Left hindlimb (tissue), 1 donor: ENCODE measurements around the gene ELMO2.
A peak's percentile ranks its signal among the peaks of the same experiment; 100 is the strongest.

ENCODE experiments used
- DNase-seq: peaks from one replicate; pipeline ENCODE4 v3.0.0-alpha.2; 2018

The ELMO2 gene

DNA sequence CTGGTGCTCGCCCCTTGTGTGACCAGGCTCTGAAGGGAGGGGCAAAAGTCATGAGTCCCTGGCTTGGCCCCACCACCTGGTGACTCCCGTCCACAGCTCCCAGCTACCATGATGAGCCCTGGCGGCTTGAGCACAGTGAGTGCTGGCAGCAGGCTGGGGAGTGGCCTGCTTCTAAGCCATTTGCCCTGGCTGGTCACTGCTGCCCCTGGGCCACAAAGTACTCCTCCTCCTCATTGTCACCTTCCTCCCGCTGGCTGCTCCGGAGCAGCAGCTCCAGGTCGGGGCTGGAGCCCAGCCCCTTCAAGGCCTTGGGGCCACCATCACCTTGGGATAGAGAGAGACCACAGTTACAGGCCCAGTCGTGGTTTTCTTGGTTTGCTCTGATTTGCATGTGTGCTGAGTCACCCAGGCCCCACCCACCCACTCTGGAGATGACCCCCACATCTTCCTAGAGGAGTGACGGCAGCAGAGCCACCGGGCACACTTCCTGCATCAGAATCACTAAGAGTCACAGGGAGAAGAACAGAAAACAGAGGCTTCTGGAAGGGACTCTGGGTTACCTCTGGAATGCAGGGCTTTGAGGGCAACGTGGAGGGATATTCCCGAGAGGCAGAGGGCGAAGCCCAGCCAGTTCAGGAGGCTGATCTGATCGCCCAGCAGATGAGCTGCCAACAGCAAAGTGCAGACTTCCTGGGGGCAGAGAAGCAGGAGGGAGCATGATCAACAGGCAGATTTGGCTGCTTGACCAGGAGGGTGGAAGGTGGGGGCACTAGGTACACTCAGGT lies 56.0 kb downstream of the ELMO2 start:
- DNase-seq: peak; percentile 59

DNA sequence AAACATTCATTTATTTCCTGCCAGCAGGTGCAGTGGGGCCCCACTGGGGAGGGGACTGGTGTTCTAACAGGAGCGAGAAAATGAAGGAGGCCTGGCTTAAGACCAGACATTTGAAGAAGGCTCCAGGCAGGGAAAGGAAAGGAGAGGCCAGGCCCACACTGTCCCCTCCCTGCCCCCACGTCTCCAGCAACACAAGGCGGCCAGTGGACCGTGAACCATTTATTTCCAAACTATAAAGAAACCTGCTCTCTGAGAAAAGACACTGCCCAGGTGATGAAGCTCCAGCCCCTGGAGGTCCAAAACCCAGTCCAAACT lies 56.7 kb downstream of the ELMO2 start:
- no peak for DNase-seq

DNA sequence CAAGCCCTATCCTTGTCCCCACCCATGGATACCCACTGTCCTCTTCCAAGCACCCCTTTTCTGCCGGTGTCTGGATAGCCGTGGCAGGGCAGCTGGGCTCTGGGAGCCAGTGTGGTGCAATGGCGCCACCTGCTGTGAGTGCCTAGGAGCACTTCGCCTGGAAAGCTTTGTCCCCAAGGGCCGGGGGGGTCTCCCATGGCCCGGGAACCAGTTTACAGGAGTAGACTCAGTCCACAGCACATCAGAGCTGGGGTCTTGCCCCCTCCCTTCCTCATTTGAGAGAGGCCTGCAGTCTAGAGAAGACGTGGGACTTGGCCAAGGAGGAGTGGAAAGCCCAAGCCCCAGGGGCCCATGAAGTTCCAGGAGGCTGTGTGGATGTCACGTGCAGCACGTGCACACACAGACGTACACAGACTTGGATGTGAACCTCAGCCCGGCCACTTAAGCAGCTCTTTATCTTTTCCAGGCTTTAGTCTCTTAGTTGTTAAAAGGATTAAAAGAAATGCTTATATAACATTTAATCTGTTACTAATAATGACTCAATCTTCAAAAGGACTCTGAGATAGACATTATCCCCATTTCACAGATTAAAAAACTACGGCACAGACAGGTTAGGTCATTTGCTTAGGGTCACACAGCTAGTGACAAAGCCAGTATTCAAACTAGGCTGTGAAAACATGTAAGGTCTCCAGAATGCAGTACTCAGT lies 57.2 kb downstream of the ELMO2 start:
- peak; percentile 75 for DNase-seq

DNA sequence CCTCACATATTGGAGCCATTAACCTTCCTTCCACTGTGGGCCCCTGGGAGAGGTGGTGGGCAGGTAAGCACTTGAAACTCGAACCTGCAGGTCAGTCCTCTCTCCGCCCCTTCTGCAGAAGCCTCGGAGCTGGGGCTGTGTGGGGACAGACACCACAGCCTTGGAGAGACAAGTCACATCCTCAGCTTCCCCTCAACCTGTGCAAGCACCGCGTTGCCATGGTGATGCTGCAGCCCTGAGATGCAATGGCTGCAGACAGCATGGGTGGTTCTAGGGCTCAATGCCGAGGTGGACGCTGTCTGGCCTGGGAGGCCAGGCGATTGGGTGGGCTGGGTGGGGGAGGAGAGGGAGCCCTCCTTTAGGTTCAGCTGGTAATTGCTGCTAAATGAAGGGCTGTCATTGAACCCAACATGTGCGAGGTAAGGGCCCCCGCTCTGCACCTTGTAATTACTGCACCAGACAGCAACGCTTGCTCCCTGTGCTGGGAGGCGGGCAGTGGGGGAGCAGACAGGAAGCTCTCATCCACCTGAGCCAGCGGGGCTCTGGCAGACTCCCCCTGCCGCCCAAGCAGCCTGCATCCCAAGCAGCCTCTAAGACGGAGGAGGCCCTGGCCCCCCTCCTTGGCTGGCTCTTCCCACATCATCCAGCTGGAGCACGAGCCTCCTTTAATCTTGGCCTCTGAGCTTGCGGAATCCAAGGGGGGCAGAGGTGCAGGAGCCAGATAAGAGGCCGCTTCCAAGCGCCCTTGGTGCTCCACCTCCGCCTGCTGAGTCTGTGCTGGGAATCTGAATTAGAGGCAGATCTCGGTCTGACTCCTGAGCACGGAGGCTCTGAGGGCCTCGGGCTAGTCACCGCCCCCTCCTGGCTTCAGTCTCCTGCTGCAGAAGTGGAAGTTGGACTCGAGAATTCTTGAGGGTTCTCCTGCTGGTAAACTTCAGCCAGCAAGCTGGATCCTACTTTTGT lies 58.3 kb downstream of the ELMO2 start:
- peak; percentile 60 for DNase-seq

DNA sequence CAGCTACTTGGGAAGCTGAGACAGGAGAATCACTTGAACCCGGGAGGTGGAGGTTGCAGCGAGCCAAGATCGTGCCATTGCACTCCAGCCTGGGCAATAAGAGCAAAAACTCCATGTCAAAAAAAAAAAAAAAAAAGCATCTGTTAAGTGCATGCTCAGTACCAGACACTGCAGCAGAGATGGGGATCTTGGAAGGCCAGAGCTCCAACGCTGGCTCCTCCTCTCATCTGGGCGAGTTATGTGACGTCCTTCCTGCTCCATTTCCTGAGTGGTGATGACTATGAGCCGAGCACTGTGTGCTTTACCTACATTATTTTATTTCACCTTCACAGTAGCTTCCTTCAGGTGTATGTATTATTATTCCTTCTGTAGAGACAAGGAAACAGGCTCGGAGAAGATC lies 59.6 kb downstream of the ELMO2 start:
- no peak for DNase-seq

DNA sequence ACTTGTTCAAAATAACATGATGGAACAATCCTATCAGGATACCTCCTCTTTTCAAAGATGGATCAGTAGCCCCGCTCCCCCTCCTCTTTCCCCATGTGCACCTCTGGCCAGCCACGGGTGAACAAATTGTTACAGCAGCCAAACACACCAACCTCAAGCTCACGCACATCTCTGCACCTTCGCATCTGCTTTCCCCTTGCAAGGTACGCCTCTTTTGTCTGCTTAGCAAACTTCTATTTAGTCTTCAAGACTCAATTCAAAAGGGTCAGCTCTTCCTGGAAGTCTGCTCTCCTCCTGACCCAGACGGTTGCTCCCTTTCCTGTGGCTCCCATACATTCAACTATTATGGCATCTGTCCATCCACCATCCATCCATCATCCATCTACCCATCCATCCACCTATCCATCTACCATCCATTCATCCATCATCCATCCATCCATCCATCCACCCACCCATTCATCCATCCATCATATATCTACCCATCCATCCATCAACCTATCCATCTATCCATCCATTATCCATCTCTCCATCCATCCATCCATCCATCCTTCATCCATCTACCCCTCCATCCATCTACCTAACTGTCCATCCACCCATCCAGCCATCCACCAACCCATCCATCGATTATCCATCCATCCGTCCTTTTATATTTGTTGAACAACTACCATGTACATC lies 61.8 kb downstream of the ELMO2 start:
- DNase-seq: no peak

DNA sequence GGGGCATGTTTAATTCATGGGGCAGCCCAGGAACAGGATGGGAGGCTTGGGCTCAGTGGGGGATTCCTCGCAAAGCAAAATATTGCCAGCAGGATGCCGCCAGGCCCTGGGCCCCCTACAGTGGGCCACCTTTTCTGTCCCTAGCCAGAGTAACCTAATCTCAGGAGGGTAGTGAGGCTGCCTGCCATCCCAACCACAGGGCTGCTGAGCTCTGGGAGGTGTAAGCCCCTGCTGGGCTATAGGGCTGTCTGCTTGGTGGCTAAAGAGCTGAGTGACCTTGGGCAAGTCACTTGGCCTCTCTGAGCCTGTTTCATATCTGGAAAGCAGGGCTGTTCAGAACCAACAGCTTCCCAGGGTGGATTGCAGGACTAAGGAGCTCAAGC lies 62.4 kb downstream of the ELMO2 start:
- DNase-seq: no peak

DNA sequence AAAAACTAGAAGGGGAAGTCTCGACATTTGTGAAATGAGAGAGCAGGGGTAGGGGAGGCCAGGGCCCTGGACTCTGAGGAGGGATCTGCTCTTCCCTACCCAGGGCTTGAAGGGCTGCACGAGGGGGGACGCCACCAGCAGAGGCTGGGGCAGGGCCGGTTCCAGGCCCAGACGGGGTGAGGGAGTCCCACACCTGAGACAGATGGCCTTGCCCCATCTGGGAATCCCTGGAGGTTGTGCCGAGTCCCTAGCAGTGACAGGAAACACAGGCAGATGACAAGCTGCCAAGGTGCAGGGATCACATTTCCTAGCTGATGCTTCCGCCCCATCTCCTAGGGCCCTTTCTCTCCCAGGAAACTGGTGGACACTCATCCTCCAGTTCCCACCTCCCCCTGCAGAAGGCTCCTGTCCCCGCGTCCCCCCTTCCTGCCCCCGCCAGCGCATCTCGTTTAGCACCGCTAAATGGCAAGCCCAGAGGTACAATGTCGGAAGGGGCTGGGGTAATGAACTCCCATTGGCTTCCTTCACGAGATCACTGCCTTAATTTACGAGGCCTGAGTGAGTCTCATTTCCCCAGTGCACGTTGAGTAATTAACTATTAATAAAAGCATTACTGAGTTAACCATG lies 63.0 kb downstream of the ELMO2 start:
- no peak for DNase-seq

DNA sequence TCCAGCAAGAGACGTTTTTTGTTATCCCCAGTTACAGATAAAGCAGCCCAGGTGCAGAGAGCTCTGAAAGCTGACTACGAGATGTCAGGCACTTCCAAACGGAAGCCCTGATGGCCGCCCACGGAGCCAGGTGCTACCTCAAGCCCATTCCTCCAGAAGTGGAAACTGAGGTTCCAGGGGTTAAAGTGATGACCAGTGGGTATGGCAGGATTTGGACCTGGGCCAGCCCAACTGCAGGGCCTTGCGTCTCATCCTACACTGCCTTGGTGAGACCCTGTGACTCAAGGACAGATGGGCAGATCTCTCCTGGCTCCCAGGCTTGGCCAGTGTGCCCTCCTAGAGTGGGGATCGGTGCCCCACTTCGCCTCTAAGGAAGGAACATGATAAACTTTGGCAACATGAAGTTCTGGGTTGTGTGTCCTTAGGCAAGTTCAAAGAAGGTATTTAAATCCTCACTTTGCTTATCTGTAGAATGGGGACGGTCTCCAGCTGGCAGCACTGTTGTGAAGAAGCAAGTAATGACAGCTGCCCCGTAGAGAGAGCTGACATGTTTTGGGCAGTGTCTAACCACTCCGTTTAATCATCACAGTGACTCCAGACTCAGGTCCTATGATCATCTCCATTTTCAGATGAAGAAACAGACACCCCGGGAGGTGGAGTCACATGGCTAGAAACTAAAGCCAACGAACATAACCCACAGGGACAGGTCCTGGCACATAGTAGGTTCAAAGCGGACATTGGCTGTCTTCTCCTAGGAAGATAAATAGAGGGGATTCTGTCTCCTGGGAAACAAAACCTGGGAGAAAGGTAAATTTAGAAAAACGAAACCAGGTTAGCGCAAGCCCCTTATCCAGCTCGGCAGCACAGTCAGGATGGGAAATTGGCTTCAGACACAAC lies 63.7 kb downstream of the ELMO2 start:
- DNase-seq: no peak

DNA sequence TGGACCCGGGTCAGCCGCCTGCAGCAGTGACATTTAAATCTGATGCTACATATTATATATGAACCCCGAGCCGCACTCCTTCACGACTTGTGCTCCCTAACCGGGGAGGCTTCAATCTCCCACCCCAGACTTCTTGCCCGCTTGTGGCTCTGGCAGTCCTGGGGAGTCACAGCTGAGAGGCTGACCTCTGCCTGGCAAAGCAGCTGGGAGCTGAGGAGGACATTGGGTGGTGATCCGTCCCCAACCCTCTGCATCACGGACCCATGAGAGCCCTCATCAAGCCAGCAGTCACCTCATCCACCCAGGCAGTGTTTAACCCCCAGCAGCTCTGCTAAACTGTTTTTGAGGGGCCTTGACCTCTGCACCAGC lies 64.4 kb downstream of the ELMO2 start:
- no peak for DNase-seq

DNA sequence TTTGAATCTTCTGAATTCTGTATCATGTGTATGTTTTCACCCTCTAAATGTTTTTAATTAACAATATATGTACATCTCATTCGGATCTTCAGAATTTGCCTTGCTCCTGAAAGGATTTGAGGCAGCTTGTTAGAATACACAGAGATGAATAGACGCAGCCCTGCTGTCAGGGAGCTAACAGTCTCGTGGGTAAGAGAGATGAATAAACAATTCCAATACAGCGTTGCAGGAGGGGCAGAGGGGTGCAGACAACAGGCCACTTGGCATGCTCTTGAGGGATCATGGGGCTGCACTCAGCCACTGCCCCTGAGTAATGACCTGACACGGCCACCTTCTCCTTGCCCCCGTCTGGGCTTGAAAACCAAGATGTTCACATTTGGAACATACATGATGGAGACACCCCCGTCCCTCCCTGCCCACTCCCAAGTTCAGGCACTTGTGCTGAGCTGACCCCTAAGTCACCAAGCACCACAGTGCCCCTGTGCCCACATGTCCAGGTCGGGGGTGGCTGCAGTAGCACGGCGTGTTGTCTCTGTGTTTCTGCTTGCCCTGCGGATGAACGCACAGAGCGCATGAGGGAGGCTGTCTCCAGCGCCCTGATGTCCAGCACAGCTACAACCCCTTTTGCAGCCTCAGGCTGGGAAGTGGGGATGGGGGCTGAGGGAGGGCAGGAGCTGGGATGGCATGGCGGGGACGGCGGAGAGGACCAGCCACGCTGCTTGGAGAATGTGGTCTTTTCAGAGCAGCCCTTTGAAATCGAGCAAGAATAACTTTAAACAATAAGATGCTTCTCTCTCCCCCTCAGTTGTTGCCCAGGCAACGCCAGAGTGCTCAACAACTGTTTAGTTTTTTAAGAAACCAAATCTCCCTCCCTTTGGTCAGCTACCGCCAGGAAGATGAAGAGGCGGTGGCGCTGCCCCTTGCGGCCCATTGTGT lies 65.1 kb downstream of the ELMO2 start:
- DNase-seq: no peak

DNA sequence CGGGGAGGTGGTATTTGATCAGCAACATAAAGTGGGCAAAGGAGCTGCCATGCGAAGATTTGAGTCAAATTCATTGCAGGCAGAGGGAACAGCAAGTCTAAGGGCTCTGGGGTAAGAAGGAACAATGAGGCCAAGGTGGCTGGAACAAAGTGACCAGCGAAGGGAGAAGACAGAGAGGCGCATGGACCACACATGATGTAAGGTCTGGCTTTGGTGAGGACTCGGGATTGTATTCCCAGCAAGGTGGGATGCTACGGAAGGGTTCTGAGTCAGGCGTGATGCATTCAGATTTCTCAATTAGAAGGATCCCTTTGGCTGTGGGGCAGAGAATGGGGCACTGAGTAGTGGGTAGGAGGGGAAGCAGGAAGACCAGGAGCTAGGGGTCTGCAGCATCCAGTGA lies 67.4 kb downstream of the ELMO2 start:
- DNase-seq: no peak

DNA sequence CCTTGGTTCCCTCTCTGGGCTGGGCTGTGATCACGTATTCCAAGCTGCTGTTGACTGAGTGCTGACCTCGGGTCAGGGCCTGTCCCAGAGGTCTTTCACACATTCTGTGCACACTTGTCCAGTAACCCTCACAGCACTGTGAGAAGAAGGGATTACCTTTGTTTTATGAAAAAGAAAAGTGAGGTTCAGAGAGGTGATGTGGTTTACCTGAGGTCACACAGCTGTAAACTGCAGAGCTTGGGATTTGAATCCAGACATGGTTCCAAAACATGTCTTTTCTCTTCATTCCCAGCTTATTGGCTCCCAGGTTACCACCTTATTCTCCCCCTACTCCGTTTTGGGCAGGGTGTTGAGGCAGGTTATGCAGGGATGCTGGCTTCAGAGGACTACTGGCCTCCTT lies 69.7 kb downstream of the ELMO2 start:
- no peak for DNase-seq

DNA sequence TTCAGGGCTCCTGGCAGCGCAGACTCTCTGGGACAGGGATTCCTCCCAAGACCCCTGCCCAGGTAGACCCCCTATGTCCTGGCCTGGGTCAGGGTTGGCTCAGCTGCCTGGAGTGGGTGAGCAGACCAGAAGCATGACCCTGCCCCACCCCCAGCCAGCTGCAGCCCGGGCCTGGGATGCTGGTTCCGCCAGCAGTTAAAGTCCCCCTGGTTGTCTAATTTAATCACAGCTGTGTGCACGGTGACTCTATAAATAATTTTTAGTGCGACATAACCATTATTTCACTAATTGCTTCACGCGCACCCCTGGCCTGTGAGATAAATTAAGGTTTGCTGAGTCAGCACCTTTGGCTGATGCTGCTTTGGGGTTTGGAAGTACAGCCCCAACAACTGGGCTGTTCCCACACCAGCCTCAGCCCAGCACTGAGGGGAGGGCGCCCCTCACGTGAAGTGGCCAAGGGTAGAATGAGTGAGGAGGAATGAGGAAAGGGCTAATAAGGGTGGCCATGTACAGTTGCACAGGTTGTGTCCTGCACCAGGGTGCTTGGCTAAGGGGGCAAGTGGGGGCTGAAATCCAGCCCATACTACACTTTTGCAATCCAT lies 72.0 kb downstream of the ELMO2 start:
- DNase-seq: no peak

DNA sequence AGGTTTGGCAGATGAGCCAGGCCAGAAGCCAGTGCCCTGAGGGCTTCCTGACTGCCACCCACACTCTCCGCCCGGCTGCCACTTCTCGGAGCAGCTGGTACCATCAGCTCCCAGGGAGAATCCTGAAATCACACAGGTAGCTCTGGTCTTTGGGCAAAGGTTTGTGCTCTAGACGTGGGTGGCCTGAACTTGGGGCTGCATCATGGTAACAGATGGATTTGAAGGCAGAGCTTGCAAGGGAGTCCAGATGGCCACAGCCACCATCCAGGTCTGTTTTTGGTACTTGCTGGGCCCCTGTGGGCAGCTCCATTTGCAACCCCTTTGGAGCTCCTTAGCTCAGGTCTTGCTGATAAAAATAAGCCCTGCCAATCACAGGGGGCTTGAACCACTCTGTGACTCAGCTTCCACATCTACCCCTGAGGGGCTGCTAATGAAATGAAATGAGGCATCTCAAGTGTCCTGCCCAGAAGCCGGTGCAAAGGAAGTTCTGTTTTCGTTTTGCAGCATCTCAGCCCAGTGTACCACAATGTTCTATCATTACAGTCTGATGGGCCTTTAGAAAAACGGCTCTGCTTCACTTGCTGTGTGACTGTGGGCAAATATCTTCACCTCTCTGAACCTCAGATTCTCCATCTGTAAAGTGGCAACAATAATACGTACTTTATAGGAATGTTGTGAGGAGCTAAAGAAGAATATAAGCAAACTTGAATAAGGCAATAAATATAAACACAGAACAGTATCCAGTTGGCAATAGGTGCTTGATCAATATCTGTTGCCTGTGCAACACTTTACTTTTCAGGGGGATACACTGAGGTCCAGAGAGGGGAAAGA lies 73.0 kb downstream of the ELMO2 start:
- DNase-seq: no peak

DNA sequence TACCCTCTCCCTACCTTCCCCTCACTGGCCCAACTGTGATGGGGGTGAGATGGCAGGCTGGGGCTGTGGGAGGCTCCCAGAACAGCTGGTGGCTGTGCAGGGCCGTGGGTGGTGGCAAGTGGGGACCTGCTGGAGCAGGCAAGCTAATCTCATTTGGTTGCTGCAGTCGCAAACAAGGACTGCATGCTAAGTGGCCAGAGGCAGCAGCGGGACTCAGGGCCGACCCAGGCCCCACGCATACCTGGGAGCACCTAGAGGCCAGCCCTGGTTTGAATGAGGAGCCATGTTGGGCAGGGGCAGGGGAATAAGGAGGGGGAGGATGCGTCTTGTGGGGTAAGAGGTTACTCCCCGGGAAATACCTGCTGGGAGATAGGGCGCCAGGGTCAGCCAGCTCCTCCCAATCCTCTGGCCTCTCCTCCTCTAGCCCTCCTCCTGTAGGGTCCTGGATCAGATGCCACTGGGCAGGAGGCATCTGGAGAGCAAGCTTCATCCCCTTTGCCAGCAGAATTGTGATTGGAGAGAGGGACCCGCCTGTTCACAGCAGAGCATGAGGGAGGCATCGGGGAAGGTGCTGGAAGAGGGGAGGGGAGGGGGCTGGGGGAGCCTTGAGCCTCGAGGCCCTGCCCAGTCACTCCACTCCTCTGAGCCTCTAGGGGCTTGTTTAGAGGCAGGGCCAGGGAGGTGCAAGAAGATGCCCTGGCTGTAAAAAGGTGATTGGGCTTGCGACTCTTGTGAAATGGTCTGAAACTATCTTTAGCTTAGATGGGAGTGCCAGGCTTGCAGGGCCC lies 73.8 kb downstream of the ELMO2 start:
- DNase-seq: no peak

DNA sequence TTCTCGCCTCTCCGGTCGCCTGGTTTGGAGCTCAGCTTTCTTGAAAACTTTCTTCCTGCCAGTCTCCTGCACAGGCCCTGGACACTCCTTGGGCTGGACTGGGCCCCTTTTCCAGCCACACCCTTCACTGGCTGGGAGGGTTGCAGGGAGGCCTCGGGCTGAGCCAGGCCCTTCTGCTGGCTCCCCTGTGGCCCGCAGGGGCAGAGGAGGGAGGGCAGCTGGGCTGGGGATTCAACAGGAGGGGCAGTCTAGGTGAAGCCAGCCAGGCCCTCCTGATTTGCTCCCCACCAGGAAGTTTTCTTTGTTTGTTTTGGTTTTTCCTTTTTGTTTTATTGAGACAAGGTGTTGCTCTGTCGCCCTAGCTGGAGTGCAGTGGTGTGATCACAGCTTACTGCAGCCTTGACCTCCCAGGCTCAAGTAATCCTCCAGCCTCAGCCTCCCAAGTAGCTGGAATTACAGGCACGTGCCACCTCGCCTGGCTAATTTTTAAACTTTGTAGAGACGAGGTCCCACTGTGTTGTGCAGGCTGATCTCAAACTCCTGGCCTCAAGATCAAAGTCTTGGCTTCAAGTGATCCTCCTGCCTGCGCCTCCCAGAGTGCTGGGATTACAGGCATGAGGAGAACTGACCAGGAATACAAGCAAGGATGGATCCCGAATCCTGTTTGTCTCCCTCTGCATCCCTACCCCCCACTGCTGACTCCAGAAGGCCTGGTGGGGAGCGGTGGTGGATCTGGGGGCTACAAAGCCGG lies 74.6 kb downstream of the ELMO2 start:
- no peak for DNase-seq
